Mononuclear cell (primary cell): ENCODE measurements around the gene ABCC2. TPM values are rescaled to one million over a fixed set of nuclear protein-coding genes. Genes with fewer than 3 reads are reported as not detected.

Experiments used
- H3K27me3 ChIP-seq: 2 replicates; pipeline ENCODE4 v1.6.0; 2011; ENCODE audit warnings: low read length, control low read depth; ENCODE audit not compliant: insufficient read depth
- H3K4me1 ChIP-seq: 2 replicates; pipeline ENCODE4 v1.5.1; 2011; ENCODE audit warnings: mild to moderate bottlenecking, low read length, control low read depth; ENCODE audit not compliant: insufficient read depth
- H3K4me3 ChIP-seq: 2 replicates; pipeline ENCODE4 v1.5.1; 2011; ENCODE audit warnings: mild to moderate bottlenecking, low read length, moderate library complexity
- H3K9me3 ChIP-seq: 2 replicates; pipeline ENCODE4 v1.5.1; 2011; ENCODE audit warnings: low read depth, mild to moderate bottlenecking, control low read depth, low read length
- total RNA-seq: library from RNA; depleted of rRNA; stranded (reverse); fragments of >200 nt; gene quantifications from one replicate; pipeline ENCODE4 v1.2.3, GENCODE V29; 2012

Gene ABCC2
- total RNA-seq, 1 donor, result 2.2 TPM

DNA sequence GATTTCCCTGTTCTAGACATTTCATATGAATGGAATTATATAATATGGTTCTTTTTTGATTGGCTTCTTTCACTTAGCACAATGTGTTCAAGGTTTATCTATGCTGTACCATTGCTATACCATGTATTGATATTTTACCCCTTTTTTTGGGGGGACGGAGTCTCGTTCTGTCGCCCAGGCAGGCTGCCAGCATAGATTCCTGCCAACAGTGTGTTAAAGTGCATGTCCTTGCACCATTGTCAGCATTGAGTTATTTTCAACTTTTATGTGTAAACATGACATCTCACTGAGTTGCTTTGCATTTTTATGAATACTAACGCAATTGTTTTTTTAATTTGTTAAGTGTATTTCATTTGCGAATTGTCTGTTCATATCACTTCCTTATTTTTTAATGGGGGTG lies 4.9 kb downstream of the ABCC2 start:
- Histone ChIP-seq H3K4me1 (no peaks in the 10 kb centered on the region), H3K9me3 (no peaks in the 10 kb centered on the region), H3K4me3 (no peak overlapping the region), H3K27me3 (no peaks in the 10 kb centered on the region)

- H3K4me3 ChIP-seq, result no peak overlapping the region
- H3K4me1 ChIP-seq, result no peaks in the 10 kb centered on the region
- no peaks in the 10 kb centered on the region for H3K27me3 ChIP-seq
- no peaks in the 10 kb centered on the region for H3K9me3 ChIP-seq
Observed at GRCh38 chr10:99787782-99788445, 5.5 kb downstream of the ABCC2 start.

- Histone ChIP-seq H3K4me3 (no peak overlapping the region), H3K9me3 (no peaks in the 10 kb centered on the region), H3K4me1 (no peaks in the 10 kb centered on the region), H3K27me3 (no peaks in the 10 kb centered on the region)
Observed at GRCh38 chr10:99788598-99789256, 6.3 kb downstream of the ABCC2 start.

DNA sequence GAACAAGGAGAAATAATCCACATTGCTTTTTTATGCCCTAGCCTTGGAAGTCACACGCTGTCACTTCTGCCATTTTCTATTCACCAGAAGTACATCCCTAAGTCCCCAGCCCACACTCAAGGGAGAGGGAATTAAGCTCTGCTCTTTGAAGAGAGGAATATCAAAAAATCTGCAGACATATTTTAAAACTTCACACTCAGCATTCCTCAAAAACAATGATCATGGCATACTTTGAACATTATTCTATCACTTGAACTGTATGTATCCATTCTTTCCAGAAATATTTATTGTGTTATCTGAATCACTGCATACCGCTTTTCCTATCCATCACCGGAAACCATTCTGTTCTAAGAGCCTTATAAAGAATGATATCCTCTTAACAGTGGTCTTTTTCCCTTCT lies 9.4 kb downstream of the ABCC2 start:
- H3K4me3 ChIP-seq, result no peak overlapping the region
- no peaks in the 10 kb centered on the region for H3K27me3 ChIP-seq
- no peaks in the 10 kb centered on the region for H3K9me3 ChIP-seq
- no peaks in the 10 kb centered on the region for H3K4me1 ChIP-seq

DNA sequence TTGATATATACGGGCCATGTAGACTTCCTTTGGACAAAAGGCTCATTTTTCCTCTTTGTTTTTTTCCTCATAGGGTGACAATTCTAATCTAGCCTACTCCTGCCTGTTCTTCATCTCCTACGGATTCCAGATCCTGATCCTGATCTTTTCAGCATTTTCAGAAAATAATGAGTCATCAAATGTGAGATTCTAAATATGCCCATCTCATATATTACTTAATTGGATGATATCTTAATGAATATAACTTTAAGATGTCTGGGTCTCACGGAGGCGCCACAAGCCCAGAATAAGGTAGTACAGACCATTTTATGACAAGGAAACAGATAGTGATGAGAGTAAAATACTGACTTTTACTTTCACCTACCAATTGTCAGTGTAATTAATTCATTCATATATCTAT lies 11.4 kb downstream of the ABCC2 start:
- Histone ChIP-seq H3K27me3 (no peaks in the 10 kb centered on the region), H3K9me3 (no peaks in the 10 kb centered on the region)

GRCh38 chr10:99796928-99797327 lies 14.5 kb downstream of the ABCC2 start:
- no peaks in the 10 kb centered on the region for H3K27me3 ChIP-seq
- H3K4me3 ChIP-seq, result no peak overlapping the region

More for the DNA sequence above, 11.4 kb downstream of the ABCC2 start:
- Histone ChIP-seq H3K4me1 (no peaks in the 10 kb centered on the region), H3K4me3 (no peak overlapping the region)

GRCh38 chr10:99798031-99798430 lies 15.6 kb downstream of the ABCC2 start:
- no peaks in the 10 kb centered on the region for H3K9me3 ChIP-seq

More at GRCh38 chr10:99796928-99797327, 14.5 kb downstream of the ABCC2 start:
- Histone ChIP-seq H3K4me1 (no peaks in the 10 kb centered on the region), H3K9me3 (no peaks in the 10 kb centered on the region)

DNA sequence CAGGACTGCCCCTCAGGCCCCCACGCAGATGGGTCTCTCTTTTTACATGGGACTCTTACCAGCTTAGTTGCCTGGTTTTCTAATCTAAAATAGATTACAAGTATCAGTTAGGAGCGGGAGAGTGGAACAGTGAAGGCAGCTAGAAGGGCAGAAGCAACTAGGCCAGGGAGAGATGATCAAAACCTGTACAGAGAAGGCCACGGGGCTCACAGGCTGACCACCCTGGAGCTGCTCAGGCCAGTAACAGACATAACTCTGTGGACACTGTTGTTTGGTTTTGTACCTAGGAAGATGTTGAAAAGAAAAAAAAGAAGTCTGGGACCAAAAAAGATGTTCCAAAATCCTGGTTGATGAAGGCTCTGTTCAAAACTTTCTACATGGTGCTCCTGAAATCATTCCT lies 16.5 kb downstream of the ABCC2 start:
- H3K27me3 ChIP-seq, result no peaks in the 10 kb centered on the region
- no peaks in the 10 kb centered on the region for H3K4me1 ChIP-seq
- no peak overlapping the region for H3K4me3 ChIP-seq

More at GRCh38 chr10:99798031-99798430, 15.6 kb downstream of the ABCC2 start:
- Histone ChIP-seq H3K4me3 (no peak overlapping the region), H3K27me3 (no peaks in the 10 kb centered on the region), H3K4me1 (no peaks in the 10 kb centered on the region)

DNA sequence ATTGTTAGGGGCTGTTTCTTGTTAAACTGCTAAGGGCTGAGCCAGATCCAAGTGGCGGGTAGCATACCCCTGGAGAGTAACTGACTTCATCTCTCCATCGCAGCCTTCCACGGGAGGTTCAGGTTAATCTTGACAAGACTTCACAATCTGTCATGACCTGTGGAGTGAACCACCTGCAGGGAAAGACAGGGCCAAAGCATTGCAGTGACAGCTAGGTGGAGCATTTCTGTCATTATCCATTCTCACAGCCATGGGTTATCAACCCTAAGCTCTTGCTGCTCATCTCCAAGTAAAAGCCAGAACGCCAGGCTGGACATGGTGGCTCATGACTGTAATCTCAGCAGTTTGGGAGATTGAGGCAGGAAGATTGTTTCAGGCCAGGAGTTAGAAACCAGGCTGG lies 17.2 kb downstream of the ABCC2 start:
- no peaks in the 10 kb centered on the region for H3K27me3 ChIP-seq
- H3K4me3 ChIP-seq, result no peak overlapping the region
- no peaks in the 10 kb centered on the region for H3K9me3 ChIP-seq
- H3K4me1 ChIP-seq, result no peaks in the 10 kb centered on the region

More for the DNA sequence above, 16.5 kb downstream of the ABCC2 start:
- H3K9me3 ChIP-seq, result no peaks in the 10 kb centered on the region

GRCh38 chr10:99804471-99804870 lies 22.0 kb downstream of the ABCC2 start:
- Histone ChIP-seq H3K4me1 (no peaks in the 10 kb centered on the region), H3K27me3 (no peaks in the 10 kb centered on the region), H3K9me3 (no peaks in the 10 kb centered on the region), H3K4me3 (no peak overlapping the region)

GRCh38 chr10:99805190-99805589 lies 22.8 kb downstream of the ABCC2 start:
- no peaks in the 10 kb centered on the region for H3K27me3 ChIP-seq
- H3K4me1 ChIP-seq, result no peaks in the 10 kb centered on the region
- H3K4me3 ChIP-seq, result no peak overlapping the region
- no peaks in the 10 kb centered on the region for H3K9me3 ChIP-seq

GRCh38 chr10:99806091-99806490 lies 23.7 kb downstream of the ABCC2 start:
- H3K27me3 ChIP-seq, result no peaks in the 10 kb centered on the region
- no peaks in the 10 kb centered on the region for H3K9me3 ChIP-seq

DNA sequence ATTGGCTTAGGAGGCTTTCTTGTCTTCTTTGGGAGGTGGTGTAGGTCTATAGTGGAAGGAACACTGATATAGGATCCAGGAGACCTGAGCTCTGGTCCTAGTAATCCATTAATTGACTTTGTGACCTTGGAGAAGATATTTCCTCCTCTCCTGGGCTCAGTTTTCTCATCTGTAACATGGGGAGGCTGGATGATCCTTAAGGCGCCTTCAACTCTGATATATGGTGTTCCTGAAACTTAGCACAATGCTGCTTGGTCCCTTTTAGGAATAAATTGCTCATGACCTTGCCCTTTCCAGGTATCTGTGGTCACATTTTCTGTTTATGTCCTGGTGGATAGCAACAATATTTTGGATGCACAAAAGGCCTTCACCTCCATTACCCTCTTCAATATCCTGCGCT lies 25.3 kb downstream of the ABCC2 start:
- Histone ChIP-seq H3K4me3 (no peak overlapping the region), H3K9me3 (no peaks in the 10 kb centered on the region), H3K27me3 (no peaks in the 10 kb centered on the region), H3K4me1 (no peaks in the 10 kb centered on the region)

More at GRCh38 chr10:99806091-99806490, 23.7 kb downstream of the ABCC2 start:
- Histone ChIP-seq H3K4me1 (no peaks in the 10 kb centered on the region), H3K4me3 (no peak overlapping the region)

GRCh38 chr10:99808270-99808669 lies 25.8 kb downstream of the ABCC2 start:
- Histone ChIP-seq H3K9me3 (no peaks in the 10 kb centered on the region), H3K4me3 (no peak overlapping the region), H3K4me1 (no peaks in the 10 kb centered on the region), H3K27me3 (no peaks in the 10 kb centered on the region)

GRCh38 chr10:99809481-99809880 lies 27.0 kb downstream of the ABCC2 start:
- Histone ChIP-seq H3K4me3 (no peak overlapping the region), H3K9me3 (no peaks in the 10 kb centered on the region), H3K4me1 (no peaks in the 10 kb centered on the region), H3K27me3 (no peaks in the 10 kb centered on the region)
